GM19193 (cell line): Measurements from ENCODE around the gene FCAMR.

Source experiments
- POLR2A ChIP-seq: IDR thresholded peaks from 4 replicates; pipeline ENCODE4 v1.6.1; 2011; ENCODE audit not compliant: insufficient read depth, insufficient read length; ENCODE audit errors: extremely low read depth

FCAMR gene

DNA sequence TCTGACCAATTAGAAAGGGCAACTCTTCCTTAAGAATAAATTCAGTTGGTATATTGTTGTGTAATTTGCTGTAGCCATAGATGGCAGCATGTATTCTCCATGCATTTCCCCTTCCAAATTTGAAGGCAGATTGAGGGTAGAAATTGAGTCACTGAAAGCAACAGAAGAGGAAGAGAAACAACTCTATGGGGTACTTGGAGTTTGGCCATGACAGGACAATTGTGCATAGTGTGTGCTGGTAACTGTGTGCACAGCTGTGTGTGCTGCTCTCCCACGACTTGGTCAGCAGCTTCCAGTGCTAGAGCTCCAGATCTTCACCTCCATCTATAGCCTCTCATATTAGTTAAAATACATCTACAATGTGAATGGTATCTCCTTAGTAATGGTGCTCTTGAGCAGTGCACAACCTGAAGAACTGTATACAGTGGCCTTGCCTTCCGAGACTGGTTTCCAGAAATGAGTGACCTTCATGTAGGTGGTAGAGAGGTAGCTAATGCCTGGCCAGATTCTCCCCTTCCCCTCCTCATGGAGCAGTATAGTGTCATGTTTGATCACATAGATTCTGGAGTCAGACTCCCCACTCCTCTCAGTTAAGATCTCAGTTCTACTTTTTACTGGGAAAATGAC lies 882 bp upstream of the FCAMR start:
- TF ChIP-seq POLR2A = peak; percentile 20

- no peak for TF ChIP-seq POLR2A
Observed at GRCh38 chr1:206969090-206969489, 1.2 kb downstream of the FCAMR start.

DNA sequence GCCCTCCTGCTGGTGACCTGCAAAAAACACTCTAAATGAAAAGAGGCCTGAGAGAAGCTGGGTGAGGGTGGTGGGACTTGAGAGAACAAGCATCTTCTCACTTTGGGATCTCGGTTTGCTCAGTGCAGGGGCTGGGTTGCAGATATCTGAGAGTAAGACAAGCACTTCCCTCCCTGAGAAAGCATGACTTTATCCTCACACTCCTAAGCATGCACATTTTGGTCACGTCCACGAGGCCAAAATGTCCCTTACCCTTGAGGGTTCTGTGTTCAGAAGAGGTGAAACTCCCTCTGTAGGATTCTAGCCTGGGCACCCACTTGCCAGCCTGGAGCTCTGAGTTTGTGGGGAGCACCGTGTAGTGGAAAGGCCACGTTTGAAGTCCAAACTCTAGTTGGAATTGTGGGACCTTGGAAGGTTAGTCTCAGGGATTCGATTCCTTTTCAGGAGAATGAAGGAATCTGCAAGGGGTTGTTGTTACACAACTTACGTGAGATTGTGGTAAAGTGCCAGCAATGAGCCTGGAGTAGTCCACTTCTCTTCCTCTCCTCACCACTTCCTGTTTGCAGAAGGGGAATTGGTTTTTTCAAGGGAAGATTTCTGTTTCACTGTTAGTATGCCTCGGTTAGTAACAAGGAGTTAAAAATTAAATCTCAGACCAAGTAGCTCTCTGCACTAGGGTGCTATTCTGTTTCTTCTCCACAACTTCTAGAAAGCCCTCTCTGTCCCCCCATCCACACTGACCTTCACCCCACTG lies 3.0 kb downstream of the FCAMR start:
- no peak for TF ChIP-seq POLR2A

- no peak for TF ChIP-seq POLR2A
Observed at GRCh38 chr1:206965781-206966180, 4.5 kb downstream of the FCAMR start.

GRCh38 chr1:206963740-206964139 lies 6.5 kb downstream of the FCAMR start:
- TF ChIP-seq POLR2A = no peak

- no peak for TF ChIP-seq POLR2A
Observed at GRCh38 chr1:206963119-206963712, 7.0 kb downstream of the FCAMR start.

DNA sequence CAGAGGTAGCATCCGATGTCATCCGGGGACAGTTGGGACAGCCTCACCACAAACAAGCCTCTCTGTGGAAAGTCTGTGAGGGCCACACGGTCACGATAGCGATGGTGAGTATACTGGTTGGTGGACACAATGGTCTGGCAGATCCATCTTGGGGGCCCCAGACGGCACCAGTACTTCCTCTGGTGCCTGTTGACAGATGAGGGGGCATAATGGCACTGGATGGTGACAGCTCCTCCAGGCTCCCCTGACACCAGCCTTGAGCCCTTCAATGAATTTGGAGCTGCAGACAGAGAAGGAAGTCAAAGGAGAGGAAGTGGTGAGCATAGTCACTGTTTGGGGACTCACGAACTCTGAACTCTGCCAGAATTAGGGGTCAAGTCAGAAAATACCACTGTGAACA lies 8.0 kb downstream of the FCAMR start:
- no peak for TF ChIP-seq POLR2A

GRCh38 chr1:206961668-206962067 lies 8.6 kb downstream of the FCAMR start:
- TF ChIP-seq POLR2A = no peak

DNA sequence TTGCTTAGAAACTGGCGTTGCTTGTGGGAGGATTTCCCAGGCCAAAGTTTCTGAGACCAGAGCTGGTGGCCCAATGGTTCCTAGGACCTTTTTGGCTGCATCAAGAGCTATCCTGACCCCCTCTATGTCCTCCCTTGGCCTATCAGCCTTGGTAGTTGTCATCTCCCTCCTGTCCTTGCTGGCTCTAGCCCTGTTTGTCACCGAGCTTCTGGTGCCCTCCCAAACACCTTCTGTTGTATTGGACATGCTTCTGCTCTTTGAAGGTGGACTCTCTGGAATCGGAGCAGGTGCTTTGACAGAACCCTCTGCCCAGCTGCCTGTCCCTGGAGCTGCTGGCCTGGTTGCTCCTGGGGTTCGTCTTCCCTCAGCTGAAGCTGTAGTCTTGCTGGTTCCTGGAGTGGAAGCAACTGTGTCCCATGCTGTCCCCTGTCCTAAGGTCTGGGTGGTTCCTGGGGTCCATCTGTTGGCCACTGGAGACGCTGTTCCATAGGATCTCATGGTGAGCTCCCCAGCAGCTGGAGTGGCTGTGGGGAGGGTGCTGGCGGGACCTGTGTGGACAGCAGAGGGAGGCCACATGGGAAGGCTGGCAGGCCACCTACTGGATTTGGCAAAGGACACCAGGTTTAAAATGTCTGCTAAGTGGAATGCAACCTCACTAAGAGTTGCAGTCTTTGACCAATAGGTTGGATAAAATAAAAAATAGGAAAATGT lies 9.4 kb downstream of the FCAMR start:
- TF ChIP-seq POLR2A = no peak

DNA sequence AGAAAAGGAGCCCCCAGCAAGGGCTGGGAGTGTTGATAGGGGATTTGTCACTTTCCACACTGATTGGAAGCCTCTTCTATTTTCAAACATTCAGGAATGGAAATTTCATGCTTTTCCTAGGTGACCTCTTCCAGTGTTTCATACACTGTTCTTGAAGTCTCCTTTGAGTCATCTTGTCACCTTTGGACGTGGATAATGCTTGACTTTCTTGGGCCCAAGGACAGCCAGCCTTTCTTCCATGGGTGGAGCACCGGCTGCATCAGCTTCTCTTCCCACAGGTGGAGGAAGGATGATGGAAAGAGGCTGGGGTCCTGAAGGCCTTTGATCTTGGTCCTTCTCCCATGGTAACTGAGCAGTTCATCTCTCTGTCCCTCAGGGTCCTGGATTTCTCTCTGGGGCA lies 12.1 kb downstream of the FCAMR start:
- TF ChIP-seq POLR2A = no peak

GRCh38 chr1:206957639-206958038 lies 12.6 kb downstream of the FCAMR start:
- TF ChIP-seq POLR2A = no peak

DNA sequence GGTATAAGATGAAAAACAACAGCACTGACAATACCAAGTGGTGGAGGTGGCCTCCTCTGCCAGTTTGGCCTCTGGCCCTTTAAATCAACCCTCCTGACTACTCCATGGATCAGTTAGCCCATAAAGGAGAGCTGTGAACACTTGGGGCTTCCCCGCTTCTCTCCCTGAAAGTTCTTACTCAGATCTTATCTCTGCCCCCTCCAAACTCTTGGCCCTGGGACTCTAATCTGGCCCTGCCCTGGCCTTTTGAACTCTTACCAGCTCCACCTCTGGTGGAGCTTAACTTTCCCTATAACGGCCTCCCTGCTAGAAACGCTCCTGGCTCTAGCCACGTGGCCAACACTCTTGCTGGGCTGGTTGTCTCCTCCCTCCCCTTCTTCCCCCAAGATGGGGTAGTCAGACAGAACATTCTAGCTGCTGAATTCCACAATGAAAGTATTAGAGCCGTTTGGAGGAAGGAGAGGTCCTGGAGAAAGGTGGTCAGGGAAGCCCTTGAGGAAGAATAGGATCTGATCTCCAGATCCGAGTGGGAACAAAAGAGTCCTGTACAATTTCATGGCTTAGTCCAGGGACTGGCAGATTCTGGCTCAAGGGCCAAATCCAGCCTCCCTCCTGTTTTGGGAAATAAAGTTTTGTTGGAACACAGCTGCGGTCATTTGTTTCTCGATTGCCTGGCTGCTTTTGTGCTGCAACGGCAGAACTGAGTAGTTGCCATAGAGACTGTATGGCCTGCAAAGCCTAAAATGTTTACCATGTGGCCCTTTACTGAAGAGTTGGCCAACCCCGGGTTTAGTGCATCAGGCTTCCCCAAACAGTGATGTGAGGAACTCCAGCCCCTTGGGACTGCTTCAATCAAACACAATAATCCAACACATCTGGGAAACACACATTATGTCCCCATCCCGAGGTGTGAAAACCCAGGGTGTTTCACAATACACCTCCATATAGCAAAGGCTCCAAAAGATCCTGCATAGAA lies 14.5 kb downstream of the FCAMR start:
- TF ChIP-seq POLR2A = no peak

DNA sequence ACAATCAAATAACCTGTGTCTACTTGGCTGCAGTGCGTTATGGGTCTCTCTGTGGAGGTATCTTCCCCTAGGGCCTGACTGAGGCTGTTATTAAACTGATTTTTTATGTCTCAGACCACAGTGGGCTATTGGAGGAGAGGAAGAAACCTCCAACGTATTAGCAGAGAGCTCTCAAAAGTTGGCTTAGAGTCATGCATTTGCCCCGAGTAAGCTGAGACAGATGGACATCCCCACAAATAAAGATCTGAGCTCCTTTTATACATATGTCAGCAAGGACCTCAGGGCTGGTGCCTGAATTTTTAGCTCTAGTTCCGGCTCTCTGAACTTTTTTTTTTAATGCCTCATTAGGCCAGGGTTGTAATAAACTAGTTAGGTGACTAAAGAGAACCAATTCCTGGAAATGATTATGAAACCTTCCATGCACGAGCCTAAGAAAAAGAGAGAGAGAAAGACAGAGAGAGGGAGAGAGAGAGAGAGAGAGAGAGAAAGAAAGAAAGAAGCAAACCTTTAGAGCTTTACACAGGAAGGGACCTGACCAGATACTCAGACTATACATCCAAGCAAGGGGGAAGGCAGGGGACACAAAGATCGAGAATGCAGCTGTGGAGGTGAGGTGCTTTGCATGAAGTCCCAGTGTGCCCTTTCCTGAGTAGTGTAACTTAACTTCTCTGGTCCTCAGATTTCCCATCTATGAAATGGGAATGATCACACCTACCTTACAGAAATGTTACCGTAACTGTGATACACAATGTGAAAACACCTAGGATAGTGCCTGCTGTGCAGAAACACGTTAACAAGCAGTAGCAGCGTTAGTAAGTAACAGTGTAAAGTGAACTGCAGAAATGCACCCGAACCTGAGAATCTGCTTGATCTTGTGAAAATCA lies 15.6 kb downstream of the FCAMR start:
- no peak for TF ChIP-seq POLR2A

- TF ChIP-seq POLR2A = no peak
Observed at GRCh38 chr1:206953626-206954025, 16.6 kb downstream of the FCAMR start.

GRCh38 chr1:206953126-206953525 lies 17.1 kb downstream of the FCAMR start:
- no peak for TF ChIP-seq POLR2A
